Gastroesophageal sphincter (tissue), 4 donors: ENCODE results near the gene UEVLD. TPM values are rescaled to one million over a fixed set of nuclear protein-coding genes. Genes with fewer than 3 reads are reported as not detected.

Experiments
- ATAC-seq: fragments of 150-250 bp; one replicate; pipeline ENCODE4 v1.9.1; 2016; ENCODE audit warnings: mild to moderate bottlenecking, moderate library complexity
- H3K27ac ChIP-seq, 4 donors: fragments of 200-600 bp; sonication (generic) in 3 of 4; 1 replicate in 3 of 4; 2 replicates in 1 of 4; pipeline ENCODE4 v1.5.1; 2016 to 2019
- H3K27me3 ChIP-seq: fragments of 200-600 bp; sonication (generic); one replicate; pipeline ENCODE4 v1.5.1; 2019
- H3K36me3 ChIP-seq, 2 donors: fragments of 200-600 bp; sonication (generic); one replicate each; pipeline ENCODE4 v1.5.1; 2019; ENCODE audit warnings: control low read depth in 1 of 2
- H3K4me1 ChIP-seq, 3 donors: fragments of 200-600 bp; sonication (generic); 1 replicate in 2 of 3; 2 replicates in 1 of 3; pipeline ENCODE4 v1.5.1; 2016 to 2019; ENCODE audit warnings: control low read depth in 2 of 3
- H3K4me3 ChIP-seq, 2 donors: fragments of 200-600 bp; sonication (generic); one replicate each; pipeline ENCODE4 v1.5.1; 2019; ENCODE audit warnings: mild to moderate bottlenecking in 1 of 2, moderate library complexity in 1 of 2
- H3K9me3 ChIP-seq, 3 donors: fragments of 200-600 bp; sonication (generic); one replicate each; pipeline ENCODE4 v1.5.1; 2017 to 2019; ENCODE audit warnings: control low read depth in 2 of 3
- EP300 ChIP-seq: sonication (generic); formaldehyde crosslinking; IDR thresholded peaks from one replicate; pipeline ENCODE4 v1.6.1; 2017; ENCODE audit warnings: antibody characterized with exemption, mild to moderate bottlenecking
- POLR2A ChIP-seq, 2 donors: fragments of 450-650 bp; IDR thresholded peaks; one replicate each; pipeline ENCODE4 v1.6.1; 2017; ENCODE audit warnings: antibody characterized with exemption in 2 of 2, mild to moderate bottlenecking in 2 of 2, moderate library complexity in 1 of 2
- POLR2AphosphoS5 ChIP-seq: sonication (generic); formaldehyde crosslinking; IDR thresholded peaks from one replicate; pipeline ENCODE4 v1.6.1; 2017; ENCODE audit warnings: antibody characterized with exemption
- WGBS, 2 donors: methylation state at CpG; one replicate each; pipeline ENCODE4 v1.1.5; 2018; ENCODE audit warnings: low coverage in 1 of 2; 5-methylcytosine and 5-hydroxymethylcytosine counted together
- total RNA-seq, 4 donors: library from RNA; depleted of rRNA; stranded (reverse); fragments of >200 nt; gene quantifications; one replicate each; pipeline ENCODE4 v1.1.0, GENCODE V29; 2016
- TF ChIP-seq, protein P1 (sequence below), 4 experiments: fragments of 200-600 bp in 2 of 4; fragments of 450-650 bp in 2 of 4; sonication (generic) in 1 of 4; IDR thresholded peaks; one replicate each; pipeline ENCODE4 v1.5.1; 2017 to 2019; ENCODE audit warnings: antibody characterized with exemption in 4 of 4, mild to moderate bottlenecking in 2 of 4, moderate library complexity in 2 of 4

UEVLD gene
- total RNA-seq, 4 donors from 2014 or later, result 33.7 to 45.6 (median 38.9) TPM

- Histone ChIP-seq H3K36me3 (peaks cover 0 to 43% of the 10 kb centered on the region in 2 donors), H3K9me3 (no peaks in the 10 kb centered on the region)
Observed at GRCh38 chr11:18615628-18616392, 27.3 kb upstream of the UEVLD start.

GRCh38 chr11:18614667-18615066, 26.1 kb upstream of the UEVLD start:
- no peak for ATAC-seq
- Histone ChIP-seq H3K4me3 (no peak overlapping the region), H3K9me3 (no peaks in the 10 kb centered on the region), H3K36me3 (peaks cover 0 to 54% of the 10 kb centered on the region in 2 donors), H3K27me3 (no peaks in the 10 kb centered on the region), H3K27ac (peak overlapping the region in 1 of 4 donors; percentile 80), H3K4me1 (peaks cover 0 to 41% (median 5%) of the 10 kb centered on the region in 3 donors)
- WGBS, 2 donors, result no CpG with 5 or more reads among the region's 10 CpGs
- TF ChIP-seq POLR2AphosphoS5 (no peak), POLR2A (IDR thresholded peaks at IDR 0.05) (no peak), EP300 (no peak)
- TF ChIP-seq, protein P1, sequence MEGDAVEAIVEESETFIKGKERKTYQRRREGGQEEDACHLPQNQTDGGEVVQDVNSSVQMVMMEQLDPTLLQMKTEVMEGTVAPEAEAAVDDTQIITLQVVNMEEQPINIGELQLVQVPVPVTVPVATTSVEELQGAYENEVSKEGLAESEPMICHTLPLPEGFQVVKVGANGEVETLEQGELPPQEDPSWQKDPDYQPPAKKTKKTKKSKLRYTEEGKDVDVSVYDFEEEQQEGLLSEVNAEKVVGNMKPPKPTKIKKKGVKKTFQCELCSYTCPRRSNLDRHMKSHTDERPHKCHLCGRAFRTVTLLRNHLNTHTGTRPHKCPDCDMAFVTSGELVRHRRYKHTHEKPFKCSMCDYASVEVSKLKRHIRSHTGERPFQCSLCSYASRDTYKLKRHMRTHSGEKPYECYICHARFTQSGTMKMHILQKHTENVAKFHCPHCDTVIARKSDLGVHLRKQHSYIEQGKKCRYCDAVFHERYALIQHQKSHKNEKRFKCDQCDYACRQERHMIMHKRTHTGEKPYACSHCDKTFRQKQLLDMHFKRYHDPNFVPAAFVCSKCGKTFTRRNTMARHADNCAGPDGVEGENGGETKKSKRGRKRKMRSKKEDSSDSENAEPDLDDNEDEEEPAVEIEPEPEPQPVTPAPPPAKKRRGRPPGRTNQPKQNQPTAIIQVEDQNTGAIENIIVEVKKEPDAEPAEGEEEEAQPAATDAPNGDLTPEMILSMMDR (IDR thresholded peaks at IDR 0.05), result no peak

More at GRCh38 chr11:18615628-18616392, 27.3 kb upstream of the UEVLD start:
- no peak overlapping the region for H3K4me3 ChIP-seq
- 74 to 95% methylated on average over 7 to 11 of the region's 11 CpGs for WGBS, 2 donors
- peak overlapping the region in 1 of 4 donors; percentile 80 for H3K27ac ChIP-seq
- no peak for TF ChIP-seq POLR2AphosphoS5
- TF ChIP-seq, protein P1 (IDR thresholded peaks at IDR 0.05), result no peak
- TF ChIP-seq POLR2A (IDR thresholded peaks at IDR 0.05), result no peak
- TF ChIP-seq EP300, result no peak
- peaks cover 0 to 51% (median 5%) of the 10 kb centered on the region in 3 donors for H3K4me1 ChIP-seq
- ATAC-seq, result no peak
- no peaks in the 10 kb centered on the region for H3K27me3 ChIP-seq

- Histone ChIP-seq H3K36me3 (peaks cover 0 to 77% of the 10 kb centered on the region in 2 donors), H3K4me1 (peaks cover 0 to 28% (median 0%) of the 10 kb centered on the region in 3 donors), H3K4me3 (no peak overlapping the region), H3K27ac (no peak overlapping the region), H3K9me3 (no peaks in the 10 kb centered on the region), H3K27me3 (no peaks in the 10 kb centered on the region)
- no peak for TF ChIP-seq POLR2A (IDR thresholded peaks at IDR 0.05)
- no peak for TF ChIP-seq EP300
- no peak for TF ChIP-seq POLR2AphosphoS5
- TF ChIP-seq, protein P1 (IDR thresholded peaks at IDR 0.05), result no peak
- WGBS, 2 donors, result 92 to 98% methylated on average over 4 of the region's 4 CpGs
- ATAC-seq, result no peak
Observed at GRCh38 chr11:18612394-18612793, 23.9 kb upstream of the UEVLD start.

- ATAC-seq, result no peak
- H3K9me3 ChIP-seq, result no peaks in the 10 kb centered on the region
- no peak overlapping the region for H3K4me3 ChIP-seq
- H3K36me3 ChIP-seq, result peaks cover 0 to 86% of the 10 kb centered on the region in 2 donors
- WGBS, 2 donors, result 79% methylated on average over 2 of the region's 2 CpGs; no CpG with 5 or more reads in 1 of the 2 donors
- no peaks in the 10 kb centered on the region for H3K27me3 ChIP-seq
- H3K4me1 ChIP-seq, result peaks cover 0 to 16% (median 0%) of the 10 kb centered on the region in 3 donors
- no peak for TF ChIP-seq POLR2A (IDR thresholded peaks at IDR 0.05)
- TF ChIP-seq, protein P1 (IDR thresholded peaks at IDR 0.05), result no peak
- no peak for TF ChIP-seq POLR2AphosphoS5
- no peak for TF ChIP-seq EP300
- no peak overlapping the region for H3K27ac ChIP-seq
Observed at GRCh38 chr11:18611196-18611595, 22.7 kb upstream of the UEVLD start.

DNA sequence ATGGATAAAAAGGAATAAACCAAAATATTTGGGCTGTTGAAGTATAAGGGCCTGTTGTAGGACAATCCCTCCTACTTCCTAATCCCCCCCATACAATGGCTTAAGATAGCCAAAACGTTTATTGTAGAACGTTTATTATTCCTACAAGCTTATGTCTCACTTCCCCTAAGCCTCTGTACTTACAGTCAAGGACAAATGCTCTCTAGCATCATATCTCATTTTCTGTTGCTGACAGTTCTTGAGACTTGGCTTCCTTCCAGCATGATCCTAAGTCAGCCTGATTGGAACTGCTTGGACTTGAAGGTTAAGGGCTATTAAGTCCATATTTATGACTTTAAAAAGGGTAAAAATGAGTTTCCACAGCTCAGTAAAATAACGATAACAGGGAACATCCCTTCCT, 19.8 kb upstream of the UEVLD start:
- H3K9me3 ChIP-seq, result no peaks in the 10 kb centered on the region
- WGBS, 2 donors, result 10 to 27% methylated on average over 3 of the region's 3 CpGs
- no peak overlapping the region for H3K4me3 ChIP-seq
- H3K36me3 ChIP-seq, result peaks cover 0 to 72% of the 10 kb centered on the region in 2 donors
- no peaks in the 10 kb centered on the region for H3K27me3 ChIP-seq
- TF ChIP-seq EP300 (no peak), POLR2AphosphoS5 (peak; percentile 35)
- no peak for ATAC-seq
- H3K4me1 ChIP-seq, result peaks cover 0 to 13% (median 0%) of the 10 kb centered on the region in 3 donors
- no peak overlapping the region for H3K27ac ChIP-seq
